MCF 10A (cell line): ENCODE results near the gene PPP1R3G. TPM values are rescaled to one million over a fixed set of nuclear protein-coding genes. Genes with fewer than 3 reads are reported as not detected.
A peak's percentile ranks its signal among the peaks of the same experiment; 100 is the strongest.

Experiments used
- BruUV-seq: library from RNA; stranded (reverse); fragments of 400-500 nt; replicated peaks from 2 replicates; lab custom pipeline; 2021; lab: Mats Ljungman, UMichigan
- CTCF ChIA-PET: fragments of 300-600 bp; sonication (Branson Sonifier 250); formaldehyde crosslinking; extraction: SDS; loops from one replicate; lab custom pipeline; 2021; ENCODE audit warnings: antibody characterized with exemption, inconsistent platforms; lab: Yijun Ruan, JAX
- POLR2A ChIA-PET: fragments of 300-600, 350-650 bp; sonication (Branson Sonifier 250); formaldehyde crosslinking; extraction: SDS; loops from one replicate; lab custom pipeline; 2020; ENCODE audit warnings: antibody characterized with exemption, inconsistent platforms; lab: Yijun Ruan, JAX
- DNase-seq: peaks from one replicate; pipeline ENCODE4 v3.0.0-alpha.2; 2018; ENCODE audit not compliant: unreplicated experiment
- H3K27ac Mint-ChIP-seq: one replicate; pipeline ENCODE4 v1.8.0; 2022; ENCODE audit warnings: mild to moderate bottlenecking, low read depth, mixed read lengths; ENCODE audit not compliant: unreplicated experiment
- H3K27me3 Mint-ChIP-seq: one replicate; pipeline ENCODE4 v1.8.0; 2022; ENCODE audit warnings: mixed read lengths; ENCODE audit not compliant: insufficient read depth, unreplicated experiment
- H3K36me3 Mint-ChIP-seq: one replicate; pipeline ENCODE4 v1.8.0; 2022; ENCODE audit warnings: mild to moderate bottlenecking, moderate library complexity, mixed read lengths; ENCODE audit not compliant: insufficient read depth, unreplicated experiment
- H3K4me1 Mint-ChIP-seq: one replicate; pipeline ENCODE4 v1.8.0; 2022; ENCODE audit warnings: mixed read lengths; ENCODE audit not compliant: insufficient read depth, unreplicated experiment
- H3K4me3 Mint-ChIP-seq: one replicate; pipeline ENCODE4 v1.8.0; 2022; ENCODE audit warnings: mild to moderate bottlenecking, moderate library complexity, mixed read lengths; ENCODE audit not compliant: unreplicated experiment
- H3K9me3 Mint-ChIP-seq: one replicate; pipeline ENCODE4 v1.8.0; 2022; ENCODE audit warnings: mixed read lengths; ENCODE audit not compliant: unreplicated experiment
- CTCF ChIP-seq: fragments of 200-600 bp; IDR thresholded peaks from one replicate; pipeline ENCODE4 v1.8.0; 2022; ENCODE audit warnings: antibody characterized with exemption, mild to moderate bottlenecking; ENCODE audit not compliant: unreplicated experiment
- intact Hi-C: fragments of 100-400 bp; cut with micrococcal nuclease; formaldehyde crosslinking; loops from 2 replicates; pipeline ENCODE4 v1.14.1; 2022
- total RNA-seq: library from RNA; stranded (reverse); gene quantifications from 2 replicates; pipeline ENCODE4 v1.2.3, GENCODE V29; 2022

Gene PPP1R3G
- total RNA-seq, 1 experiment from 2014 or later = 0.07 TPM

DNA sequence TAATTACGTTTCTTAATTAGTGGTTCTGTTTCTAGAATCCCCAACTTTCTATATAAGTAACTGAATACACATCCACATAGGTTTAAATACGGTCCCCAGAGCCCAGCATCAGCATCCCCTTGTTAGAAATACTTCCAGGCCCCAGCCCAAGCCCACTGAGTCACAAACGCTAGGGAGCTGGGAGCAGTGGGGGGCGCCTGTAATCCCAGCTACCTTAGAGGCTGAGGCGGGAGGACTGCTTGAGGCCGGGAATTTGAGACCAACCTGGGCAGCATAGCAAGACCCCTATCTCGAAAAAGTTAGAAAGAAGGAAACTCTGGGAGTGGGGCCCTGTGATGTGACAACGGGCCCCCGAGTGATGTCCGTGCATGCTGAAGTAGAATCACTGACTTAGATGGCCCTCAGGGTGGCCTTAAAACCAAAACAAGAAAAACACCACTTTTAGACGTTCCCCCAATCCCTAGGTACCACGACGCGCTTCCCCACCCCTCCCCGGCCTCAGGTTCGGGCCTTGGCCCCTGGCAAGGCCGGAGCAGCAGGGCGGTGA lies 1.3 kb upstream of the PPP1R3G start:
- BruUV-seq = no TSS peak
- peaks cover 19% of the 10 kb centered on the region for H3K4me1 Mint-ChIP-seq
- CTCF ChIA-PET = no interaction called here
- no peak for TF ChIP-seq CTCF
- intact Hi-C loops = no loop called here
- peak overlapping the region; percentile 21 for H3K4me3 Mint-ChIP-seq
- H3K36me3 Mint-ChIP-seq = no peaks in the 10 kb centered on the region
- H3K27ac Mint-ChIP-seq = no peak overlapping the region
- no peaks in the 10 kb centered on the region for H3K27me3 Mint-ChIP-seq
- no peaks in the 10 kb centered on the region for H3K9me3 Mint-ChIP-seq
- no peak for DNase-seq
- POLR2A ChIA-PET = interaction anchor here (0.6 kb wide), 1 partner anchor 8 kb away, joined by 3 read pairs; no protein-coding TSS in a partner anchor

DNA sequence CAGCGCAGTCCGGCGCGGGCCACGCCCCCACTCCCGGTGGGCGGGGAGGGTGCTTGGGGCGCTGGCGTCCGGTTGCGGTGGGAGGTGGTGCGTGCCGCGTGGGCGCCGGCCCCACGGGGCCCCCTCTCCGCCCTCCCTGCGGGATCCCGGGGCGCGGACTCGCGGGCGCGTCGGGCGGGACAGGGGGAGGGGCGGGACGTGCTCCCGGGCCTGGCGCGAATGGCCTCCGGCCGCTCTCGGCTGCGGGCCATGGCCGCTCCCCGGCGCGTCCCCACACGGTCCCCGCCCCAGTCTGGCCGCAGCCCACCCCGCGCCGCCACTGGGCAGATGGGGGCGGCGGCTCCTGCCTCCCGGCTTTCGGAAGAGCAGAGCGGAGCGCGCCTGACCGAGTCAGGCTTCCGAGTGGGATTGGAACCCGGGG lies 771 bp upstream of the PPP1R3G start:
- Mint-ChIP-seq H3K27me3 (no peaks in the 10 kb centered on the region), H3K4me3 (peak overlapping the region; percentile 64), H3K4me1 (peaks cover 19% of the 10 kb centered on the region), H3K36me3 (no peaks in the 10 kb centered on the region), H3K9me3 (no peaks in the 10 kb centered on the region), H3K27ac (no peak overlapping the region)
- intact Hi-C loops = no loop called here
- ChIA-PET CTCF (no interaction called here), POLR2A (interaction anchor here (0.6 kb wide), 1 partner anchor 27 kb away, joined by 3 read pairs; no protein-coding TSS in a partner anchor)
- no peak for TF ChIP-seq CTCF
- DNase-seq = no peak
- no TSS peak for BruUV-seq

- peaks cover 19% of the 10 kb centered on the region for H3K4me1 Mint-ChIP-seq
- H3K36me3 Mint-ChIP-seq = no peaks in the 10 kb centered on the region
- TF ChIP-seq CTCF = no peak
- DNase-seq = no peak
- no TSS peak for BruUV-seq
- intact Hi-C loops = no loop called here
- H3K27me3 Mint-ChIP-seq = no peaks in the 10 kb centered on the region
- POLR2A ChIA-PET = no interaction called here
- no peak overlapping the region for H3K27ac Mint-ChIP-seq
- H3K9me3 Mint-ChIP-seq = no peaks in the 10 kb centered on the region
- CTCF ChIA-PET = interaction anchor here (0.5 to 0.6 kb wide), 2 partner anchors 81 to 280 kb away, joined by 3 read pairs; no protein-coding TSS in a partner anchor
- peak overlapping the region; percentile 64 for H3K4me3 Mint-ChIP-seq
Observed at GRCh38 chr6:5085648-5086293, 630 bp downstream of the PPP1R3G start.

- no peak overlapping the region for H3K27ac Mint-ChIP-seq
- H3K9me3 Mint-ChIP-seq = no peaks in the 10 kb centered on the region
- H3K27me3 Mint-ChIP-seq = peaks cover 5% of the 10 kb centered on the region
- POLR2A ChIA-PET = no interaction called here
- H3K4me1 Mint-ChIP-seq = peaks cover 17% of the 10 kb centered on the region
- intact Hi-C loops = no loop called here
- no peak for DNase-seq
- BruUV-seq = no TSS peak
- no peak for TF ChIP-seq CTCF
- CTCF ChIA-PET = interaction anchor here (0.5 kb wide), 1 partner anchor 279 kb away, joined by 3 read pairs; no protein-coding TSS in a partner anchor
- no peak overlapping the region for H3K4me3 Mint-ChIP-seq
- H3K36me3 Mint-ChIP-seq = no peaks in the 10 kb centered on the region
Observed at GRCh38 chr6:5086294-5086890, 1.3 kb downstream of the PPP1R3G start.
